Choroid plexus epithelial cell (primary cell): ENCODE data around the gene IFNA13.

Experiments
- DNase-seq: peaks from one replicate; pipeline ENCODE4 v3.0.0-alpha.2; 2010; ENCODE audit warnings: low read depth
- H3K4me3 ChIP-seq: 2 replicates; pipeline ENCODE4 v1.5.1; 2011; ENCODE audit warnings: low read depth, mild to moderate bottlenecking, control low read depth, low read length, moderate library complexity
- CTCF ChIP-seq: conservative IDR thresholded peaks from 2 replicates; pipeline ENCODE4 v1.5.1; 2011; ENCODE audit warnings: low read depth, mild to moderate bottlenecking, control low read depth, inconsistent platforms, low read length, moderate library complexity

Gene IFNA13

GRCh38 chr9:21350787-21351186 lies 17.1 kb downstream of the IFNA13 start, which contains the start of gene IFNA6:
Gene IFNA6, minus strand, starts transcription at chr9:21350887. Its CDS starts 0 bp downstream, at chr9:21350887.
- no peak within 1 kb of the TSS for H3K4me3 ChIP-seq
- DNase-seq, result no peak
- TF ChIP-seq CTCF, result no peak

- DNase-seq, result no peak
- no peak overlapping the region for H3K4me3 ChIP-seq
- TF ChIP-seq CTCF, result no peak
Measured at GRCh38 chr9:21348430-21348970, 19.4 kb downstream of the IFNA13 start.

GRCh38 chr9:21340735-21341134 lies 27.1 kb downstream of the IFNA13 start:
- no peak for TF ChIP-seq CTCF
- no peak overlapping the region for H3K4me3 ChIP-seq
- DNase-seq, result no peak

- no peak for DNase-seq
- H3K4me3 ChIP-seq, result no peak overlapping the region
- no peak for TF ChIP-seq CTCF
Measured at GRCh38 chr9:21336457-21336856, 31.4 kb downstream of the IFNA13 start.

- H3K4me3 ChIP-seq, result peak within 1 kb of the TSS; percentile 84
- peak; percentile 94 for DNase-seq
- TF ChIP-seq CTCF, result no peak
Measured at GRCh38 chr9:21334701-21335632, 32.9 kb downstream of the IFNA13 start, which contains the start of gene KLHL9. Gene KLHL9, minus strand, starts transcription at chr9:21335404. Its CDS starts 545 bp downstream, at chr9:21334859.

GRCh38 chr9:21333226-21333625 lies 34.6 kb downstream of the IFNA13 start:
- no peak overlapping the region for H3K4me3 ChIP-seq

More at GRCh38 chr9:21333226-21333625, 34.6 kb downstream of the IFNA13 start:
- no peak for TF ChIP-seq CTCF
- DNase-seq, result no peak
